BE2C (cell line): ENCODE data around the gene NLN.

Experiments
- DNase-seq: peaks from one replicate; pipeline ENCODE4 v3.0.0-alpha.2; 2020
- H3K27me3 ChIP-seq: fragments of 250-450 bp; sonication (Bioruptor Pico); 2 replicates; pipeline ENCODE4 v1.5.1; 2020; ENCODE audit warnings: mild to moderate bottlenecking
- H3K36me3 ChIP-seq: fragments of 250-450 bp; sonication (Bioruptor Pico); 2 replicates; pipeline ENCODE4 v1.5.1; 2020; ENCODE audit warnings: mild to moderate bottlenecking
- H3K4me1 ChIP-seq: fragments of 250-450 bp; sonication (Bioruptor Pico); 2 replicates; pipeline ENCODE4 v1.5.1; 2020
- H3K4me3 ChIP-seq: 2 replicates; pipeline ENCODE4 v1.5.1; 2011; ENCODE audit warnings: low read depth, low read length
- H3K9me3 ChIP-seq: fragments of 250-450 bp; sonication (Bioruptor Pico); 2 replicates; pipeline ENCODE4 v1.5.1; 2020
- CTCF ChIP-seq: IDR thresholded peaks from 2 replicates; pipeline ENCODE4 v1.5.1; 2012; ENCODE audit warnings: mild to moderate bottlenecking, low read depth, low read length

Gene NLN

GRCh38 chr5:65797481-65797880 is 75.5 kb downstream of the NLN start:
- Histone ChIP-seq H3K27me3 (no peaks in the 10 kb centered on the region), H3K4me3 (no peak overlapping the region), H3K9me3 (no peaks in the 10 kb centered on the region), H3K4me1 (no peaks in the 10 kb centered on the region), H3K36me3 (peaks cover 21% of the 10 kb centered on the region)
- no peak for TF ChIP-seq CTCF
- DNase-seq = no peak

DNA sequence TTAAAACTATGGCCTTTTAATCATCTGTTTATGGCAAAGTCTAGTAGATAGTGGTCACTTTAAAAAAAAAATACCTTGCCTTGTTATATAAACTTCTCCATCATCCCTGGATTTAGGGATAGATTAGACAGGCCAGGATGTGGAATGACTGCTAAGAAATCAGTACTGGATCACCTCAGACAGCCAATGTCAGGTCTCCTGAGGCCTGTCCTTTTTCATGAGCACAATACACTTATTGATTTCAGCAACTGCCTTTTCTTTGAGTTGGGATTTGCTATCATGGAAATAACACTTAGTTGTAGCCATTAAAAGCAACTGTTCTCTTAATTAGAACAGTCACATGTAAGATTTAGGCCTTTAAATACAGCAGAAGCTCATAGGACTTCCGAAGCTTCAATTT is 77.9 kb downstream of the NLN start:
- H3K27me3 ChIP-seq = no peaks in the 10 kb centered on the region
- H3K4me3 ChIP-seq = no peak overlapping the region
- H3K36me3 ChIP-seq = peaks cover 15% of the 10 kb centered on the region; the same call in 1 of the 2 replicates
- H3K9me3 ChIP-seq = no peaks in the 10 kb centered on the region
- TF ChIP-seq CTCF = no peak
- no peaks in the 10 kb centered on the region for H3K4me1 ChIP-seq
- no peak for DNase-seq

DNA sequence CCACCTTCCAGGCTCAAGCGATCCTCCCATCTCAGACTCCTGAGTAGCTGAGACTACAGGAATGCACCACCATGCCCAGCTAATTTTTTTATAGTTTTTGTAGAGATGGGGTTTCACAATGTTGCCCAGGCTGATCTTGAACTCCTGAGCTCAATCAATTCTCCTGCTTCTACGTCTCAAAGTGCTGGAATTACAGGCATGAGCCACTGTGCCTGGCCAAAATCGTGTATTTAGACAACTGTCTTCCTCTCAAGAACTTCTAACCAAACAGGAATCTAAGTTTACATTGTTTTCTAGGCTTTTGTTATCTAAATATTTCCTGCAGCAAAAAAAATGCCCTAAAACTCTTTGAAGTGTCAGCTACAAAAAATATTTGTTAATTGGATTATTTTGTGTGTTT is 78.8 kb downstream of the NLN start:
- no peaks in the 10 kb centered on the region for H3K27me3 ChIP-seq
- H3K4me3 ChIP-seq = no peak overlapping the region
- no peaks in the 10 kb centered on the region for H3K4me1 ChIP-seq
- peaks cover 19% of the 10 kb centered on the region; the same call in 1 of the 2 replicates for H3K36me3 ChIP-seq
- no peaks in the 10 kb centered on the region for H3K9me3 ChIP-seq
- no peak for TF ChIP-seq CTCF
- DNase-seq = no peak

DNA sequence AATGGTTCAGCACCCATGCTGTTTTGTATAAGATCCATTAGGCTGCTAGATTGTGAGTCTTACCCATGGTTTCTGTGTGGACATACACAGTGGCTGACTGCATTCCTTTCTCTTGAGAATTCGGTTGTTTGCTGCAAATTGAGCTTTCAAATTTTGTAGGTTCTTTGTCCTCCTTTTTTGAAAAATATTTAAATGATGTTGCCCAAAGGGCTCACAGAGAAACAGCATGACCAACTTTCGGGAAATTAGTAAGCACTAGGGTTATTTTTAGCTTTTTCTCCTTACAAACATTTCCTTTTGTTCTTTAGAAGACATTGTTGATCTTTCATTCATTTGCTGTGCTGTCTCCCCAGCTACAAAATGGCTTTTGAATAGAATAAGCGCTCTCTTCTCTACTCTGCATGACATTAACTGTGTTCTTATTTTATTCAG is 79.4 kb downstream of the NLN start:
- Histone ChIP-seq H3K4me3 (no peak overlapping the region), H3K9me3 (no peaks in the 10 kb centered on the region)
- DNase-seq = no peak

GRCh38 chr5:65802080-65802479 is 80.1 kb downstream of the NLN start:
- H3K27me3 ChIP-seq = no peaks in the 10 kb centered on the region
- no peak for TF ChIP-seq CTCF
- no peaks in the 10 kb centered on the region for H3K4me1 ChIP-seq
- H3K36me3 ChIP-seq = peaks cover 23% of the 10 kb centered on the region; the same call in 1 of the 2 replicates
- no peak for DNase-seq
- H3K4me3 ChIP-seq = no peak overlapping the region
- H3K9me3 ChIP-seq = no peaks in the 10 kb centered on the region

More for the DNA sequence above, 79.4 kb downstream of the NLN start:
- no peak for TF ChIP-seq CTCF
- H3K4me1 ChIP-seq = no peaks in the 10 kb centered on the region
- no peaks in the 10 kb centered on the region for H3K27me3 ChIP-seq
- H3K36me3 ChIP-seq = peaks cover 21% of the 10 kb centered on the region; the same call in 1 of the 2 replicates

GRCh38 chr5:65802820-65803219 is 80.8 kb downstream of the NLN start:
- DNase-seq = no peak
- H3K9me3 ChIP-seq = no peaks in the 10 kb centered on the region
- H3K27me3 ChIP-seq = no peaks in the 10 kb centered on the region
- no peak for TF ChIP-seq CTCF
- H3K4me3 ChIP-seq = no peak overlapping the region
- H3K4me1 ChIP-seq = no peaks in the 10 kb centered on the region
- peaks cover 20% of the 10 kb centered on the region; the same call in 1 of the 2 replicates for H3K36me3 ChIP-seq
